ENCODE data around the gene NDUFS1.
A peak's percentile ranks its signal among the peaks of the same experiment; 100 is the strongest.
"Not testable (repeated sequence)": the region's sequence is repeated elsewhere in the genome, so short reads cannot be mapped to it uniquely, and the experiment has no call there.

NDUFS1 gene

GRCh38 chr2:206159346-206160124, at the start of gene NDUFS1, which contains the start of gene EEF1B2:
TSS of gene NDUFS1 (minus strand) at chr2:206159444. CDS start at chr2:206153678, 5,766 bp downstream.
TSS of gene EEF1B2 (plus strand) at chr2:206159895. CDS start at chr2:206159980, 85 bp downstream.
- ATAC-seq, result peak; percentile 88 to 90

DNA sequence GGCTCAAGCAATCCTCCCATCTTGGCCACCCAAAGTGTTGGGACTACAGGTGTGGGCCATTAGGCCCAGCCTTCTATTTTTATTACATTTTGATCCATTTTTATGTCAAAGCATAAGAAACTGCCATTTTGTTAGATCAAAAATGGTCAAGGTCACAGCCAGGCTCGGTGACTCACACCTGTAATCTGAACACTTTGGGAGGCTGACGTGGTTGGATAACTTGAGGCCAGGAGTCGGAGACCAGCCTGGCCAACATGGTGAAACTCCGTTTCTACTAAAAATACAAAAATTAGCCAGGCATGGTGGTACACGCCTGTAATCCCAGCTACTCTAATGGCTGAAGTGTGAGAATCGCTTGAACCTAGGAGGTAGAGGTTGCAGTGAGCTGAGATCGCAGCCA, 49.7 kb upstream of the NDUFS1 start:
- no peak for ATAC-seq

- not testable (repeated sequence) for ATAC-seq
Measured at GRCh38 chr2:206207316-206207715, 48.1 kb upstream of the NDUFS1 start.

DNA sequence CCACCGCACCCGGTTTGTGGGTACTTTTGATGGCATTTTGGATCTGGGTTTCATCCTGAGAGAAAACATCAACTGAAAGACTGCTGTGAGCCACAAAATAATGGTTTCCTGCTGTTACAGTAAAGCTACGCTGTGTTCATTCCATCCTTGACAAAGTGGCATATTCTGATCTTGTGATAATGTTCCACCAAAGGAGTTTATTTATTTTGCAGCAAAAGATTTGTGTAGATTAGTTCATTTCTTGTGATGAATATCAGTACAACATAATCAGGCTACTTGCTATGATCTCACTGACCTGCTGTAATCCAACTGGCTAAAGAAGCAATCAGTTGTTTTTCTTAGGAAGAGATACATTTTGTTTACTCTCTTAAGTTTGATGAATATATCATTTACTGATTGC, 45.5 kb upstream of the NDUFS1 start:
- no peak for ATAC-seq

DNA sequence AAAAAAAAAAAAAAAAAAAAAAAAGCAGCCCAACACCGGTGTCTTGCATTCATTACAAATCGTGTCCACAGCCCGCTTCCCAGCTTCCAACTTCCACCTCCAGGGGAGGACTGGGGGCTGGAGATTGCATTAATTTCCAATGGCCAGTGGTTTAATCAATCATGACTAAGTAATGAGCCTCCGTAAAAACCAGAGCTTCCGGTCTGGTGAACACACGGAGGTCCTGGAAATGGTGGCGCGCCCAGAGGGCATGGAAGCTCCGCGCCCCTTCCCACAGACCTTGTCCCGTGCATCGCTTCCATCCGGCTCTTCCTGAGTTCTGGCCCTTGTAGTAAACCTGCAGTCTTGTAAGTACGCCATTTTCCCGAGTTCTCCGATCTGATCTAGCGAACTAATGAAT, 44.1 kb upstream of the NDUFS1 start:
- ATAC-seq, result no peak

- no peak for ATAC-seq
Measured at GRCh38 chr2:206202446-206202845, 43.2 kb upstream of the NDUFS1 start.

- no peak for ATAC-seq
Measured at GRCh38 chr2:206201075-206201848, 42.0 kb upstream of the NDUFS1 start.

DNA sequence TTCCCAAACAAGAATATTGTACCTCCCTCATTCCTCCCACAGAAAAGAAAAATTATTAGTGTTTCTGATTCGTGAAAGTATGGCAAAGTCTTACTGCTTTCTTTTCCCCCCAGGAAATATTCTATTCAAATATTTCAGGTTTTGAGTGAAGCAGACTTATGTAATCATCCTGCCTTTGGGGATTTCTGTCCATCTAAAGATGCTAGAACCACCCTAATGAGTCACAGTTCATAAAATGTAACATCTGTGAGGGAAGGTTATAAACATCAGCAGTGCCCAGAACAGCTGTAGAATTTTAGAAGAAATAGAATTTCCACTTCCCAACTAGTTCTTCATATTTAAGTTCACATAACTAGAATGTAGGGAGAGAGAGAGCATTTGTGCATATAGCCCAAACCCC, 39.4 kb upstream of the NDUFS1 start:
- ATAC-seq, result no peak

DNA sequence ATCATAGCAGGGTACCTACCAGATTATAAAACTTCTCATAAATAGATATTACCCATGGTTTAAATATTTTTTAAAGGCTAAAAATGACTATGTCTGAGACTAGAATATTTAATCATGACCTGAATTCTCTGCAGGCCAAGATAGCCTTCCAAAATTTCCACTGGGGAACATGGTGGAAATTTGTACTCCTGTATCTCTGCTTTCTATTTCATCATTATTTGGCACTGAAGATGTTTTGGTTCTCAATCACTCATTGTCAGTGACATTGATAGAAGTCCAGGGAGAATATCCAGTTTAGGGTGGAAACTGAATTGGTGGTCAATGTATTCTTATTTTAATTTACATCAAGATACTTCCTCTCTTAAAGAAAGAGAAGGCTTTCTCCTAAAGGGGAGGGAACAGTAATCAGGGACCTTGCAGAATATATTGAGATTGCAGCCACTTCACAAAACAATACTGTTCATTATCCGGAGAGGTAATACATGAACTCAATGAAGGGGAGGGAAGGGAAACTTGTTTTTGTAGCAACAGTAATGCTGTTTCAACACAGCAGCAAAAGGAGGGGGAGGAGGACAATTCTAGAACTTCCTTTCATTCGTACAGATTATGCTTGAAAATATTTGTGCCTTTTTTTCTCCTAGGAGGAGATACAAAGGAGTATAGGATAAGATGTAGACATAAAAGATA, 34.6 kb upstream of the NDUFS1 start:
- ATAC-seq, result no peak

GRCh38 chr2:206192157-206192556, 32.9 kb upstream of the NDUFS1 start:
- no peak for ATAC-seq

- ATAC-seq, result no peak
Measured at GRCh38 chr2:206190689-206191088, 31.4 kb upstream of the NDUFS1 start.

GRCh38 chr2:206190111-206190510, 30.9 kb upstream of the NDUFS1 start:
- no peak for ATAC-seq

DNA sequence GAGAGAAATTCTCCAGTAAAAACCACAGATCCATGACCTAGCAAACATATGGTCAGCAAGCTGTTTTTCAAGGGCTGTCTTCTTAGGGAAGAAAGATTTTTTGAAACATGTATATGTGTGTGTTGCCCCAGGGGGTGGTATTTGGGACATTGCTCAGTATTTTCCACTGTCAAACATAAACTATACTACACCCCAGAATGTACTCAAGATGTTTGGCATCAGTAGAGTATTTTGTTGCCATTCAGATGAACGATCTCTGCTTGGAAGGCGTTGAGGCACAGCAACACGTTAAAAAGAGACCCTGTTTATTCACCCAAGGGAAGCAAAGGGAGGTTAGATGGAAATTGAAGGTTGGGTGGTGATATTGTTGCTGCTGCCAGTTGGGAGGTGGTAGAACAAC, 30.4 kb upstream of the NDUFS1 start:
- no peak for ATAC-seq

GRCh38 chr2:206181526-206181925, 22.3 kb upstream of the NDUFS1 start:
- ATAC-seq, result not testable (repeated sequence)

- no peak for ATAC-seq
Measured at GRCh38 chr2:206176901-206177300, 17.7 kb upstream of the NDUFS1 start.

DNA sequence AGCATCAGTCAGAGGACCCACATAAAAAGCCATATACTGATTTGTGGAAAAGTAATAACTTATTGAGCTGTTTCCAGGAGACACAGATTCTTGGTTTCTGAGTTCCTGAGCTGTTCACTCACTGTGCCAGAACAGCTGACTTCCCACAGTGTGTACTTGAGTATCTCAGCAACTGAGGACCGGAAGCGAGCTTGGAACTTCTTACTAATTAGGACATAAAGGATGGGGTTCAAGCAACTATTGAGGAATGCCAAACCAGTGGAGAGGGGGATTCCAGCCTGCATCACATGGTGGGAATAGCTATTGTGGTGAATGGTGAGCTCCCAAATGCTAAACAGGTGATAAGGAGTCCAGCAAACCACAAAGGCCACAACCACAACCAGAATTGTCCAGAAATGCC, 16.9 kb upstream of the NDUFS1 start:
- ATAC-seq, result no peak

- no peak for ATAC-seq
Measured at GRCh38 chr2:206173147-206173546, 13.9 kb upstream of the NDUFS1 start.

- ATAC-seq, result not testable (repeated sequence)
Measured at GRCh38 chr2:206171624-206172397, 12.6 kb upstream of the NDUFS1 start.

DNA sequence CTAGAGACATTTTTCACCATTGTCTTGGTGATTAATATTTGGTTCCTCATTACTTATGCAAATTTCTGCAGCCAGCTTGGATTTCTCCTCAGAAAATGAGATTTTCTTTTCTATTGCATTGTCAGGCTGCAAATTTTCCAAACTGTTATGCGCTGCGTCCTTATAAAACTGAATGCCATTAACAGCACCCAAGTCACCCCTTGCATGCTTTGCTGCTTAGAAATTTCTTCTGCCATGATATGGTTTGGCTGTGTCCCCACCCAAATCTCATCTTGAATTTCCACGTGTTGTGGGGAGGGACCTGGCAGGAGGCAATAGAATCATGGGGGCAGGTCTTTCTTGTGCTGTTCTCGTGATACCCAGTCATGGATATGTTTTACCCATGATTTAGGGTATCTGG, 9.0 kb upstream of the NDUFS1 start:
- ATAC-seq, result not testable (repeated sequence)

- no peak for ATAC-seq
Measured at GRCh38 chr2:206164261-206164862, 5.1 kb upstream of the NDUFS1 start.

GRCh38 chr2:206163251-206163880, 4.1 kb upstream of the NDUFS1 start:
- no peak for ATAC-seq

GRCh38 chr2:206162401-206162800, 3.2 kb upstream of the NDUFS1 start:
- not testable (repeated sequence) for ATAC-seq
